Activated naive CD4-positive, alpha-beta T cell treated with Interleukin-2 at 50 U/mL for 16 hours (primary cell): Measurements from ENCODE around the gene MGRN1.

Experiments used
- DNase-seq: peaks from one replicate; pipeline ENCODE4 v3.0.0-alpha.2; 2020

The MGRN1 gene

DNA sequence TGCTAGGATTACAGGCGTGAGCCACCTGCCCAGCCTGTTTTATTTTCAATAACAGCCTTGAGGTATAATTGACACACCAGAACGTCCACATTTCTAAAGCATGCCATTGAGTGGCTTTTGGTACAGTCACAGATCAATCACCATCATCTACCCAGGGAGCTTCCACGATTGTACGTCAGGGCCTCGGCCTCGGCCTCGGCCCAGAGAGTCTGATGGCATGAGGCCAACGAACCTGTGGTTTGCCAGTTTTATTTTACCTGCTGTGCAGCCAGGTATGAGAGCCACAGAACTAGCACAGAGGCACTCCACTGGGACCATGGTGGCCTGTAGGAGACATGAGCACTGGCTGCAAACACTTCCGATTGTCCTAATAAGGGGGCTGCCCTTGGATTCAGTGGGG lies 18.3 kb upstream of the MGRN1 start:
- no peak for DNase-seq

DNA sequence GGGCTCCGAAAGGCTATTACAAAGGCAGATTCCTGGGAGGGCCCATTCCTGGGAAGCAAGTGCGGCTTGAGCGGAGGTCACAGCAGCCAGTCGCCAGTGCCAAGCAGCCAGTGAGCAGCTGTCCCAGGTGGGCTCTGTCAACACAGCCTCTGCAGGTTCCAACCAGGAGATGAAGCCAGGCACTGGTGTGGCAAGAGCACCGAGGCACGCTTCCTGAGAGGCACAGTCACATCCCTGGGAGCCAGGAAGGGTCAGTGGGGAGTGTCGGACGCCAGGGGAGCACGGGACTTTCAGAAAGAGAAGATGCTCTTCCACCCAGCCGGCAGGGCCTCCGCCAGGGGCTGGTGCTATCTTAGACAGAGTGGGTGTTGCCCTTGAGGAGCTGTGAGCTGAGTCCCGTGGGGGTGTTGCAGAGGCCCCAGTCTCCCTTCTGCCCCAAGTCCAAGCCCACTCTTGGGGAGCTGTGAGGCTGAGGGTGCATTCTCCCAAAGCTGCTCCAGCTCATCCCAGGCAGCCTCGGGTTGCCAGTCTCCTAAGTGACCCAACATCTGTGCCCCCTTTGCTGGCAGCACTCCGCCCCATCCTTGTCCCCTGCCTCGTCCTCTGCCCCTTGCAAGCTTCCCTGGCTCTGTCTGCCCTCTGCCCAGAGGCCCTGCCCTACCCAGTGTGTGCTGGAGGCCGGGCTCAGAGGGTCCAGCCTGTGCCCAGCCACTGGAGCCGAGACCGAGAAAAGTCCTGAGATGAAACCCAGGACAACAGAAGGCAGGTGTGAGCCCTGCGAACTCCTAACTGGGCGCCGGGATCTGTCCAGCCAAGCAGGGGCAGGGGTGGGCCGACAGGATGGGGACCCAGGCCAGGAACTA lies 16.6 kb upstream of the MGRN1 start:
- no peak for DNase-seq

DNA sequence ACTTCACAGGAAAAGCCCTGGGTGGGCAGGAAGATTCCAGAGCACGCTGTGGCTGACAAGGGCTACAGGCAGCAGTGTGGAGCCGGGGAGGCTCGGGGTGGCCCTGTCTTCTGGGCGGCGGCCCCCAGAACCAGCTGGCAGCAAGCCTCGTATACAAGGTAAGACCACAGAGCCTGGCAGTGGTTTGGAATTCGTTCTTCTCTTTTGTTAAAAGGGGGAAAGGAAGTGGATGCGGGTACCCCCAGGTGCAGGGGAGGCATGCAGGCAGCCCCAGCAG lies 16.0 kb upstream of the MGRN1 start:
- no peak for DNase-seq

GRCh38 chr16:4609200-4610010 lies 15.2 kb upstream of the MGRN1 start:
- DNase-seq = no peak

DNA sequence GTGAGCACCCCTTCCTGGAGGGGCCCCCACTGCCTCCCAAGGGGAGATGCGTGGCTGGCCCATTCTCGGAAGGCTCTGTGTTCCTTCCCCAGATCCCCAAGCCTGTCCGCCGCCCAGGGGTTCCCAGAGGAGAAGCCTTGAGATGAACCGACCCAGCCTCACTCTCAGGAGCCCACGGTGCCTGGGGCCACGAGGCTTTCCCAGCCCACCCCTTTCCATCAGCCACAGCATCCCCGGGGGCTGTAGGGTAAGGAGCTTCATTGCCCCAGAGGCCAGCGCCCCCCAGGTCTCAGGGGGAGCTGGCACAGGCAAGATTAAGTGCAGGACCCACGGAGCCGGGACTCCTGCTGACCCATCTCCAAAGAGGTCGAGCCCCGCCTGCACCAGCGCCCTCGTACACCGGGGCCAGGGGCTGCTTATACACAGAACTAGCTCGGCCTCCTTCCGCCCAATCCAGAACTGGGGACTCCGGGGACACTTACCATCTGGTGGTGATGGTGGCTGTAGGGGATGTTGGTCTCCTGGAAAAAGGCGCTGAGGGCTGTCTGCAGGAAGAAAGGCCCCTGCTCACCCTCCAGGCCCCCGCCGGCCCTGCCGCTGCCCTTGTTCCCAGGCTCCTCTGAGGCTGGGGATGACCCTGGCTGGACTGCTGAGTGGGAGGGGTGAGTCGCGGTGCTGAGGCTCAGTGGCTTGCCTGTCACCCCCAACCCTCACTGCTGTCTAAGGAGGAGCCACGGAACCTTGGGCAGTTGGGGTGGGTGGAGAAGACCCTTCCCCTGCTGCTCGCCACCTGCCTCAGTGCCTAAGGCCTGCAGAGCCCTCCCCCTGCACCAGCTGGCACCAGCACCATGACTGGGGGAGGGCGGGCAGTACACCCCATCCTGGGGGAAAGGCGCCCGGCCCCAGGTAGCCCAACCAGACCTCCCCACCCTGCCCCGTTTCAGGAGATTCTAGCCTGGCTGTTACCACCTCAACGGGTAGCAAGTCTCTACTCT lies 14.3 kb upstream of the MGRN1 start:
- no peak for DNase-seq

- no peak for DNase-seq
Observed at GRCh38 chr16:4611337-4612021, 13.1 kb upstream of the MGRN1 start.

- no peak for DNase-seq
Observed at GRCh38 chr16:4612474-4612931, 12.1 kb upstream of the MGRN1 start.

- no peak for DNase-seq
Observed at GRCh38 chr16:4612977-4613635, 11.5 kb upstream of the MGRN1 start.

DNA sequence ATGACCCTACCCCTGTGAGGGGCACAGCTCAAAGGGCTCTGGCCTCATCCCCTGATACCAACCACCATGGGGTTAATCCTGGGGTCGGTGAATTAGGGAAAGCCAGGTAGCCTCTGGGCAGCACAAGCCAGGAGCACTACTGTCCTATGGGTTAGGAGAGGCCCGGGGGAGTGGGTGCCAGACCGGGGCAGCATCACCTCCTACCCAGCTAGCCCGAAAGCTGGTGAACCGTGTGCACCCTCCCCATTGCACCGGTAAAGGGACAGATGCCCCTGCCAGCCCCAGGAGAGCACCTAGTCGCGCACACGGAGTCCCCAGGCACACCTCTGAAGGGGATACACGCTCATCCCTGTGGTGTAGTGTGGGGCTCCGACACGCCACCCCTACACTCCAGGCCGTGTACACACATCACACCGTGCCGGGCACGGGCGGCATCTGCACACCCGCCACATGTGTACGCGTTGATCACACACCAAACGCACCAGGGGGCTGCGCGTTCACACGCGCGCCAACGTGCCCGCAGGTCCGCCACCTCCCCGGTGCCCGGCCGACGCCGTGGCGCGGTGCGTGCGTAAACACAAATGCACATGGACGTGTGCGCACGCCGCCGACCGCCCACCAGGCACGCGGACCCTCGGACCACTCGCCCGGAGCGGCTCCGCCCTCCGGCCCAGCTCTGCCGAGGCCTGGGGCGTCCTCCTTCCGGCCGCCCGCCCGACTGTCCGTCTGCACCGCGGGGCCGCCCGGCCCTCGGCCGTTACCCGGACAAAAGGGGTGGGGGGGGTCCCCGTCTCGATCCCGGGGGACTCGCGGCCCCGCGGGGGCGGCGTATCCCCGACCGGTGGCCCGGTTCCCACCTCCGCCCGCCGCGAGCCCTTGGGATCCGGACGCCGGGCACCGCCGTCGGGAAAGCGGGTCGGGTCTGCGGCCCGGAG lies 10.7 kb upstream of the MGRN1 start:
- peak; percentile 41 for DNase-seq

- peak; percentile 82 for DNase-seq
Observed at GRCh38 chr16:4614571-4615383, 9.8 kb upstream of the MGRN1 start, which contains the start of gene UBALD1. Gene UBALD1 (minus strand): TSS chr16:4614888. CDS start chr16:4614797, 91 bp downstream.

DNA sequence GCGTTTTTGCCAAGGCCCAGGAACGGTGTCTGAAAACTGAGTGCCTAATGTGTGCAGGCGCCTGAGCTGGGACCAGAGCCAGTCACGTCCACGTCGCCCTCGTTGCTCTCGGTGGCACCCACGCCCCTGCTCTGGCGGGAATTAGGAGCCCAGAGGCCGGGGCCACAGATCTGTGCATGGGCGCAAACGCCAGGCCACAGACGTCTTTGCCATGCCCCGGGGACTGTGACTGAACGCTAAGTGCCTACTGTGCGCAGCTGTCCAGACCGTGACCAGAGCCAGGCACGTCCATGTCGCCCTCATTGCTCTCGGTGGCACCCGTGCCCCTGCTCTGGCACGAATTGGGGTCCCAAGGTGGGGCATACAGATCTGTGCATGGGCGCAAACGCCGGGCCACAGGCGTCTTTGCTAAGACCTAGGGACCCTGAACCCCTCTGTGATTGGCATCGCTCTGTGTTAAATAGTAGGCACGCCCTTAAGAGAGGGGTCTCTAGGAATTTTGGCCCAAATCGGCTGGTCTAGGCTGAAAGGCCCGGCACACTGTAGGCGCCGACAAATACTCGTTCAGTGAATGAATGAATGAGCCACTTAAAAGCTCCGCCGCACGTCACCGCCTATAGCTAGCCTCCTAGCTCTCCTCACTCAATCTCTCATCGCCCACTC lies 9.1 kb upstream of the MGRN1 start:
- no peak for DNase-seq

DNA sequence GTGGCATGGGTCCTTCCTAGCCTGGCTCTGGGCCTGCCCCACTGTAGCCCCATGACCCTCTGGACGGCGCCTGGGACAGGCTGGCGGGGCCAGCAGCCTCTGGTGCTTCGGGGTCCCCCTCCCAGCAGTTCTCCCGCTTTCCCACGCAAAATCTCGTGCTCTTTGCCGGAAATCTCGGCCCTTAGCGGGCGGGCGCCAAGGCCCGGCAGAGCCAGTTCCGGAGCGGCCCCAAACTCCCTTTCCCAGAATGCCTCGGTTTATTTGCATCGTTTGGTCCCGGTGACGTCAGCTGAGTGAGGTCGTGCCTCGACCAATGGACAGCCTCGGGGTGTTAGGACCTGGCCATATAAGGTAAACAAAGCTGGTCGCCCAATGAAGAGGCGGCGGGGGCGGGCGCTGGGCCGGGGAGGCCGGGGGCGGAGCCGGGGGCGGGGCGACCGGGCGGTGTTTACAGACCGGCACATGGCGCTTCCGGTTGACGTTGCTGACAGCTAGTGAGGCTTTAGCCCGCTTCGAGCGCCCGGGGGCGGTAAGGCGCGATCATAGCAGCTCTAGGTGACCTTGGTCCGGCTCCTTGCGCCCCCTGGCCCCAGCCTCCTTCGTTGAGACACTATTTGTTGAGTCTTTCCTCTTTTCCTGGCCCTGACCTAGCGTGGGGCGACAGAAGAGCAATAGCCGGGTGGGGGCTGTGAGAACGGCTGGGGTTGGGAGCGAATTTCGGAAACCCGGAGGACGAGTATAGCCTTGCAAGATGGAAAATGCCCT lies 8.4 kb upstream of the MGRN1 start:
- DNase-seq = peak; percentile 99

GRCh38 chr16:4617880-4618279 lies 6.7 kb upstream of the MGRN1 start:
- no peak for DNase-seq

DNA sequence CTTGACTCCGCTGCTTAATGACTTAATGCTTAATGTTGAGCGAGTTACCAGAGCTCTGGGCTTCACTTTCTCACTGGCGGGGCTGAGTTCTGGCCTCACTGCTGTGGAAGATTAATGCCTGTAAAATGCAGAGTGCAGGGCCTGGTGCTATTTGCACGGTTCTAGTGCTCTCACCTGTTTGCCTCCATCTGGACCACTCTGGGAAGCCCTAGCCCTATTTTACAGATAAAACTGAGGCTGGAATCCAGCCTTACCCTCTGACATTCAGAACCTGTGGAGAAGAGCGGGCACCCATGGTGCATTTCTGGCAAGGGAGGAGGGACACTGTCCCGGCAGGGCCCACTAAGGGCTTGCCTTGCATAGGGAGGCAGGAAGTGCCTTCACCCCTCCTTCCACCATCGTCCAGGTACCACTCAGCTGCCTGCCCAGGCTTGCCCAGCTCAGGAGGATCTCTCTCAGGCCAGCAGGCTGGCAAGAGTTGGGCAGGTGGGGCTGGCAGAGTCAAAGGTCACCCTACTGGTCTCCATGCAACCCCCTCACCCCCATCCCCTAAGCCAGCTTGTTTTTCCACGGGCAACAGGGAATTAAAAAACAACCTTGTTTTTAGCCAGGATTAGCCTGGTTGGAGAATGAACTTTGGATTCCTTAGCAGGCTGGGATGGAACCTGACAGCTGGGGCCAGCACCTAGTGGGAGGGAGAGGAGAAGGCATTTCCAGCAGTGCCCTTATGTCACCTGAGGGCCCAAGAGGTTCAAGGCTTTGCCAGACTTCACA lies 5.8 kb upstream of the MGRN1 start:
- no peak for DNase-seq

DNA sequence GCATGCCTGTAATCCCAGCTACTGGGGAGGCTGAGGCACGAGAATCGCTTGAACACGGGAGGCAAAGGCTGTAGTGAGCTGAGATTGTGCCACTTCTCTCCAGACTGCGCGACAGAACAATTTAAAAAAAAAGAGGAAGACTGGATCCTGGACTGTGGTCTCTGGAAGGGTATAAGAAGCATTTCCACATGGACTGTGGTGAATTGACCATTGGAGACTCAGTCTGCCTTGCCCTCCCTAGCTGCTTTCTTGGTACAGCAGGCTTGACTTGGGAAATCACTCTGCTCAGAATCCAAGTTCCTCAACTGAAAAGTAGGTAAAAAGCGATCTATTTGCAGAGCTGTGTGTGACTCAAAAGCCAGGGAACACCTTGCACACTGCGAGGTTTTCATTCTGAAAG lies 1.0 kb upstream of the MGRN1 start:
- DNase-seq = no peak

- peak; percentile 80 for DNase-seq
Observed at GRCh38 chr16:4624827-4625559, 367 bp downstream of the MGRN1 start.
